A549 (cell line): ENCODE data around the gene TEDC1. TPM values are rescaled to one million over a fixed set of nuclear protein-coding genes. Genes with fewer than 3 reads are reported as not detected.

Experiments used
- ATAC-seq, 2 experiments: fragments of 200-7000 bp in 1 of 2; fragments of >200 bp in 1 of 2; cut with Nextera tagmentation in 1 of 2; cut with Tn5 transposase in 1 of 2; 3 replicates each; pipeline versions ENCODE4 v1.8.0 to v1.9.1; 2018 to 2020; ENCODE audit warnings: mild to moderate bottlenecking in 1 of 2, moderate library complexity in 1 of 2
- CTCF ChIA-PET: fragments of 300-600 bp; sonication (Branson Sonifier 250); formaldehyde crosslinking; extraction: SDS; loops from one replicate; lab custom pipeline; 2021; ENCODE audit warnings: antibody characterized with exemption, inconsistent platforms; lab: Yijun Ruan, JAX
- POLR2A ChIA-PET: fragments of 350-600 bp; formaldehyde crosslinking; extraction: SDS; loops from one replicate; lab custom pipeline; 2021; ENCODE audit warnings: antibody characterized with exemption, inconsistent platforms; lab: Yijun Ruan, JAX
- DNase-seq, 2 experiments: peaks; one replicate each; pipeline versions ENCODE4 v3.0.0 to v3.0.0-alpha.2; 2011 to 2016; ENCODE audit warnings: low read depth in 1 of 2, low spot score in 1 of 2
- FAIRE-seq: peaks from 2 replicates; lab custom pipeline; 2011; peaks lifted over from hg19 to GRCh38; lab: Jason Lieb, UNC
- H3K27ac ChIP-seq, 2 experiments: fragments of >200 bp; sonication (Bioruptor Twin); formaldehyde crosslinking; 3 replicates each; pipeline ENCODE4 v1.5.1; 2016 to 2017
- H3K4me1 ChIP-seq: fragments of >200 bp; sonication (Bioruptor Twin); formaldehyde crosslinking; 3 replicates; pipeline ENCODE4 v1.6.1; 2016
- H3K4me2 ChIP-seq: fragments of >200 bp; sonication (Bioruptor Twin); formaldehyde crosslinking; 3 replicates; pipeline ENCODE4 v1.6.1; 2016
- H3K4me3 ChIP-seq: fragments of >200 bp; sonication (Bioruptor Twin); formaldehyde crosslinking; 3 replicates; pipeline ENCODE4 v1.5.1; 2016
- H3K9me3 ChIP-seq: fragments of >200 bp; sonication (Bioruptor Twin); formaldehyde crosslinking; 3 replicates; pipeline ENCODE4 v1.6.1; 2016
- ATOH8 ChIP-seq: fragments of 250-450 bp; sonication (Bioruptor Pico); IDR thresholded peaks from 2 replicates; pipeline ENCODE4 v1.5.0; 2020; ENCODE audit warnings: low read depth, mild to moderate bottlenecking, moderate library complexity
- E2F6 ChIP-seq: IDR thresholded peaks from 2 replicates; pipeline ENCODE4 v1.6.1; 2012; ENCODE audit warnings: low read depth, borderline replicate concordance
- EHF ChIP-seq: fragments of 250-450 bp; sonication (Bioruptor Pico); IDR thresholded peaks from 2 replicates; pipeline ENCODE4 v1.5.0; 2020; ENCODE audit warnings: mild to moderate bottlenecking
- EHMT2 ChIP-seq: fragments of 200-600 bp; sonication (generic); IDR thresholded peaks from 2 replicates; pipeline ENCODE4 v1.6.1; 2016; ENCODE audit warnings: antibody characterized with exemption, low read depth, mild to moderate bottlenecking, moderate library complexity
- ESRRA ChIP-seq: fragments of 150-350 bp; IDR thresholded peaks from 2 replicates; pipeline ENCODE4 v1.6.1; 2014; ENCODE audit warnings: mild to moderate bottlenecking, low read length, borderline replicate concordance
- FOSB ChIP-seq: fragments of 250-450 bp; sonication (Bioruptor Pico); IDR thresholded peaks from 2 replicates; pipeline ENCODE4 v1.5.0; 2020; ENCODE audit warnings: mild to moderate bottlenecking, moderate library complexity
- FOXS1 ChIP-seq: fragments of 250-450 bp; sonication (Bioruptor Pico); IDR thresholded peaks from 2 replicates; pipeline ENCODE4 v1.5.0; 2020; ENCODE audit warnings: mild to moderate bottlenecking, moderate library complexity
- HEYL ChIP-seq: fragments of 250-450 bp; sonication (Bioruptor Pico); IDR thresholded peaks from 2 replicates; pipeline ENCODE4 v1.8.0; 2021; ENCODE audit warnings: mild to moderate bottlenecking, moderate library complexity
- JUNB ChIP-seq: fragments of >200 bp; sonication (Bioruptor Twin); formaldehyde crosslinking; IDR thresholded peaks from 2 replicates; pipeline ENCODE4 v1.6.1; 2016
- KDM5A ChIP-seq: fragments of 200-600 bp; sonication (generic); IDR thresholded peaks from 2 replicates; pipeline ENCODE4 v1.6.1; 2016; ENCODE audit warnings: antibody characterized with exemption, mild to moderate bottlenecking
- MAX ChIP-seq: IDR thresholded peaks from 2 replicates; pipeline ENCODE4 v1.6.1; 2012
- MAZ ChIP-seq: fragments of 150-350 bp; IDR thresholded peaks from 2 replicates; pipeline ENCODE4 v1.6.1; 2014; ENCODE audit warnings: antibody characterized with exemption, low read depth, low read length, borderline replicate concordance
- MYC ChIP-seq: IDR thresholded peaks from 2 replicates; pipeline ENCODE4 v1.6.1; 2012; ENCODE audit warnings: mild to moderate bottlenecking, inconsistent platforms, low read length, improper control_type of control experiment, borderline replicate concordance
- NPAS2 ChIP-seq: fragments of 250-450 bp; sonication (Bioruptor Pico); IDR thresholded peaks from 2 replicates; pipeline ENCODE4 v1.8.0; 2022; ENCODE audit warnings: mild to moderate bottlenecking, moderate library complexity, borderline replicate concordance
- PBX3 ChIP-seq: IDR thresholded peaks from 2 replicates; pipeline ENCODE4 v1.6.1; 2012
- RAD21 ChIP-seq, 2 experiments: fragments of >200 bp in 1 of 2; sonication (Bioruptor Twin) in 1 of 2; formaldehyde crosslinking in 1 of 2; IDR thresholded peaks in 1 of 2; conservative IDR thresholded peaks in 1 of 2; 2 replicates in 1 of 2; 3 replicates in 1 of 2; pipeline ENCODE4 v1.6.1; 2012 to 2018; ENCODE audit warnings: inconsistent platforms in 1 of 2
- RARB ChIP-seq: fragments of 250-450 bp; sonication (Bioruptor Pico); IDR thresholded peaks from 2 replicates; pipeline ENCODE4 v1.8.0; 2021; ENCODE audit warnings: mild to moderate bottlenecking, moderate library complexity
- RFX5 ChIP-seq: fragments of 450-650 bp; IDR thresholded peaks from 2 replicates; pipeline ENCODE4 v1.7.1; 2014; ENCODE audit warnings: antibody characterized with exemption, mild to moderate bottlenecking, moderate library complexity
- TFCP2L1 ChIP-seq: fragments of 250-450 bp; sonication (Bioruptor Pico); IDR thresholded peaks from 2 replicates; pipeline ENCODE4 v1.5.0; 2021; ENCODE audit warnings: mild to moderate bottlenecking
- ZC3H11A ChIP-seq: fragments of 450-650 bp; IDR thresholded peaks from 2 replicates; pipeline ENCODE4 v1.6.1; 2014; ENCODE audit warnings: antibody characterized with exemption, mild to moderate bottlenecking
- ZFP36 ChIP-seq: fragments of 450-650 bp; IDR thresholded peaks from 2 replicates; pipeline ENCODE4 v1.6.1; 2014; ENCODE audit warnings: borderline replicate concordance; ENCODE audit not compliant: partially characterized antibody
- WGBS: methylation state at CpG from one replicate; pipeline ENCODE4 v1.1.6; 2017; ENCODE audit errors: missing lambda C conversion rate; 5-methylcytosine and 5-hydroxymethylcytosine counted together
- polyA plus RNA-seq, 4 experiments: library from polyadenylated mRNA; depleted of rRNA in 3 of 4; stranded (reverse); fragments of >200 nt; fragmentation: RNase III in 1 of 4; extraction: RNeasy Plus Mini Kit Qiagen cat#74134 plus additional on column Dnase treatment in 1 of 4; gene quantifications; 2 replicates in 3 of 4; 3 replicates in 1 of 4; pipeline ENCODE4 v1.2.3, GENCODE V29; 2011 to 2017

TEDC1 gene
- polyA plus RNA-seq, 2 of the 4 experiments (the other 2 are of a cell fraction), result 12.7 to 39.6 TPM

GRCh38 chr14:105499256-105500035 lies 8.4 kb downstream of the TEDC1 start:
- H3K4me2 ChIP-seq, result no peak overlapping the region
- H3K4me3 ChIP-seq, result no peak overlapping the region
- no peaks in the 10 kb centered on the region for H3K4me1 ChIP-seq
- no peaks in the 10 kb centered on the region for H3K9me3 ChIP-seq
- H3K27ac ChIP-seq, result no peak overlapping the region
- POLR2A ChIA-PET, result interaction anchor here (1.1 kb wide), 1 partner anchor 18 kb away, joined by 3 read pairs; no protein-coding TSS in a partner anchor
- FAIRE-seq (no peak), DNase-seq (no peak), ATAC-seq (peak in 1 of 2 experiments; percentile 1; a peak in 3 of 6 replicates)
- 97% methylated on average over 5 of the region's 27 CpGs for WGBS
- CTCF ChIA-PET, result interaction anchor here (0.5 to 4.4 kb wide), 7 partner anchors 9 to 129 kb away, joined by 3 to 15 read pairs (median 8); no protein-coding TSS in a partner anchor
- TF ChIP-seq MAZ (no peak), MAX (no peak), EHMT2 (no peak), FOXS1 (CRISPR knock-in tag) (no peak), JUNB (no peak), RFX5 (no peak), ZC3H11A (no peak), ATOH8 (CRISPR knock-in tag) (no peak)

- ChIA-PET CTCF (interaction anchor here (1.8 to 2.7 kb wide), 4 partner anchors 10 to 37 kb away, joined by 6 to 14 read pairs (median 8); no protein-coding TSS in a partner anchor), POLR2A (no interaction called here)
- 86% methylated on average over 18 of the region's 21 CpGs for WGBS
- TF ChIP-seq PBX3 (no peak), ESRRA (no peak), ZFP36 (no peak), RAD21 (conservative IDR thresholded peaks at IDR 0.05 in 1 of 2, IDR thresholded peaks at IDR 0.05 in 1 of 2) (no peak), MYC (no peak), E2F6 (no peak), KDM5A (no peak), FOSB (no peak), EHMT2 (no peak)
- ATAC-seq (no peak), FAIRE-seq (no peak), DNase-seq (no peak)
- Histone ChIP-seq H3K4me1 (no peaks in the 10 kb centered on the region), H3K27ac (no peak overlapping the region), H3K4me2 (no peak overlapping the region), H3K9me3 (no peaks in the 10 kb centered on the region), H3K4me3 (no peak overlapping the region)
These were observed 9.1 kb downstream of the TEDC1 start for GRCh38 chr14:105500036-105500725.

GRCh38 chr14:105500726-105501101 lies 9.7 kb downstream of the TEDC1 start:
- ChIA-PET CTCF (interaction anchor here (1.8 to 4.6 kb wide), 5 partner anchors 11 to 37 kb away, joined by 6 to 19 read pairs (median 9); no protein-coding TSS in a partner anchor), POLR2A (no interaction called here)
- FAIRE-seq (no peak), ATAC-seq (no peak; a peak in 1 of 6 replicates), DNase-seq (no peak)
- no peak overlapping the region for H3K4me3 ChIP-seq
- no peaks in the 10 kb centered on the region for H3K4me1 ChIP-seq
- TF ChIP-seq RARB (CRISPR knock-in tag) (no peak), FOXS1 (CRISPR knock-in tag) (no peak), MYC (no peak), PBX3 (no peak), NPAS2 (CRISPR knock-in tag) (no peak), TFCP2L1 (CRISPR knock-in tag) (0 out of 2 replicates have a peak, but pooled peaks have one; percentile 29), EHF (no peak), HEYL (CRISPR knock-in tag) (no peak)
- H3K4me2 ChIP-seq, result no peak overlapping the region
- no peak overlapping the region for H3K27ac ChIP-seq
- 93% methylated on average over 10 of the region's 10 CpGs for WGBS
- H3K9me3 ChIP-seq, result no peaks in the 10 kb centered on the region
